Effector CD8-positive, alpha-beta T cell (primary cell): Measurements from ENCODE around the gene GPR22.

ENCODE experiments used
- DNase-seq: peaks from one replicate; lab custom pipeline; 2025; lab: John Stamatoyannopoulos, UW
- total RNA-seq, 4 experiments: gene quantifications; one replicate each; lab custom pipeline; 2026; lab: John Stamatoyannopoulos, UW

Gene GPR22, protein sequence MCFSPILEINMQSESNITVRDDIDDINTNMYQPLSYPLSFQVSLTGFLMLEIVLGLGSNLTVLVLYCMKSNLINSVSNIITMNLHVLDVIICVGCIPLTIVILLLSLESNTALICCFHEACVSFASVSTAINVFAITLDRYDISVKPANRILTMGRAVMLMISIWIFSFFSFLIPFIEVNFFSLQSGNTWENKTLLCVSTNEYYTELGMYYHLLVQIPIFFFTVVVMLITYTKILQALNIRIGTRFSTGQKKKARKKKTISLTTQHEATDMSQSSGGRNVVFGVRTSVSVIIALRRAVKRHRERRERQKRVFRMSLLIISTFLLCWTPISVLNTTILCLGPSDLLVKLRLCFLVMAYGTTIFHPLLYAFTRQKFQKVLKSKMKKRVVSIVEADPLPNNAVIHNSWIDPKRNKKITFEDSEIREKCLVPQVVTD
- total RNA-seq = 0 reads per million in 4 experiments

GRCh38 chr7:107469929-107470328 is at the start of gene GPR22:
GPR22 (plus strand) TSS chr7:107470057; CDS start chr7:107474061, 4,004 bp downstream.
- no peak for DNase-seq

DNA sequence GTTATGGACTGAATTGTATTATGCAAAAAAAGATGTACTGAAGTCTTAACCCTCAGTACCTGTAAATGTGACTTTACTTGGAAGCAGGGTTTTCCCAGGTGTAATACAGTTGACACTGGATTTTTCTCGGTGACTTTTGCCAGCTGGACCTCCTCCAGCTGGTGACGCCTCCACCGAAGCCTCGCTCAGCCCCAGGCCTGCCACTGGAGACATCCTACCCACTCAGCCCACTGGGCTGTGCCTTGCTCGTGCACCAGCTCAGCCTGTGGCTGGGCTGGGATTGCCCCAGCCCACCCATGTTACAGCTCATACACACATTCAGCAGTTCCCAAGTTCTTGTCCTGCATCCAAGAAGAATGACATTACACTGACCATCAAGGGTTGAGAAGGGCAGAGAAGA is 42.4 kb upstream of the GPR22 start:
- no peak for DNase-seq

GRCh38 chr7:107428642-107429041 is 41.2 kb upstream of the GPR22 start:
- no peak for DNase-seq

GRCh38 chr7:107430057-107430456 is 39.8 kb upstream of the GPR22 start:
- no peak for DNase-seq

DNA sequence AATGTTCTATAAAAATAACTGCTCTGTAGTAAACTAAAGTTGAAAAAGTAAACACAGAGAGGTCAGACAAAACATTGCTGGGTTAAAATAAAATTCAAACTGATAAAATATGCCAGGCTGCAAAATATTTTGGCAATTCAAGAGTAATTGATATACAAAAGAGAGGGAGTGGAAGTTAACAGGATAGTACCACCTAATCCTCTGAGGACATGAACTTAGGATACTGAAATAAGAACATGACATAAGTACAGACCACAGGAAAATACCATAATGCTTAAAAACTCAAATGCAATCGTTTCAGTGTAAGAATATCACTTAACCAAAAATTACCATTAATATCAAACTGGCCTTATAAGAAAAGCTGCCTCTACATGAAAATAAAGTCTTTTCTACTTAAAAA is 37.6 kb upstream of the GPR22 start:
- DNase-seq = no peak

DNA sequence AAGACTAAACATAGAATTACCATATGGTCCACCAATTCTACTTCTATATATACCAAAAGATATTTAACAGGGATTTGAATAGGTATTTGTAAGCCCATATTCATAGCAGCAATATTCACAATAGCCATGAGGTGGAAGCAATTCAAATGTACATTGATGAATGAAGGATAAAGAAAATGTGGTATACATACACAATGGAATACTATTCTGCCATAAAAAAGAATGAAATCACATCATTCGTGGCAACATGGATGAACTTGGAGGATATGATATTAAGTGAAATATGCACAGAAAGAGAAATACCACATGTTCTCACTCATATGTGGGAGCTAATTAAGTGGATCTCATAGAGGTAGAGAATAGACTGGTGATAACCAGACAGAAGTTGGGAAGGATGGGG is 34.1 kb upstream of the GPR22 start:
- no peak for DNase-seq

- no peak for DNase-seq
These were observed 30.8 kb upstream of the GPR22 start for GRCh38 chr7:107439025-107439424.

GRCh38 chr7:107441581-107442422 is 28.1 kb upstream of the GPR22 start:
- DNase-seq = no peak

- DNase-seq = no peak
These were observed 27.2 kb upstream of the GPR22 start for GRCh38 chr7:107442678-107443077.

GRCh38 chr7:107446531-107446930 is 23.3 kb upstream of the GPR22 start:
- DNase-seq = no peak

DNA sequence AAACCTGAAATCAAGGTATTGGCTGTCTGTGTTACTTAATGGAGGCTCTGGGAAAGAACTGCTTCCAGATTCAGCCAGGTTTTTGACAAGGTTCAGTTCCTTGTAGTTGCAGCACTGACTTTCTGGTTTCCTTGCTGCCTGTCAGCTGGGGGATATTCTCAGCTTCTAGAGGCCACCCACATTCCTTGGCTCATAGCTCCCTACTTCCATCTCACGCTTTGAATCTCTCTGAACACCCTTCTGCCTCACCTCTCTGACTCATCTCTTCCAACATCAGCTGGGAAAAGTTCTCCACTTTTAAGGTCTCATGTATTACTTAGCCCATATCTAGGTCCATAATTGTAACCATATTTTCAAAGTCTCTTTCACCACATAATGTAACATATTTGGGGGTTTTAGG is 22.9 kb upstream of the GPR22 start:
- DNase-seq = no peak

- no peak for DNase-seq
These were observed 18.9 kb upstream of the GPR22 start for GRCh38 chr7:107450970-107451369.

DNA sequence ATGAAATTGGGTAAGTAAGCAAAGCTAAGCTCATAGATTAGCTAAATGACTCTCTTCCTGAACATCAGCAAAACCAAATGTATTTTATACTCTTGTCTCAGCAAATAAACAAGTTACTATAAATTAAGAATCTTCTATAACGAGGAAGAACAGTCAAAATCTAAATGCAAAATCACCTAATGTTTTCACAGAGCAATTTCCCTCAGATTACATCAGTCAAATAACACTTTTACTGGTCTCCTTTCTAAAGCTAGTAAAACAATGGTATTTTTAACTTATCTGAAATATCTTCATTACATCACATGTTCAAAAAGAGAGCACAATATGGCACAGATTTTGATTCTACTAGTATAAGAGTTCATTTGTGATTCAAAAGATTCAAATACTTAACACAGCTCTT is 16.5 kb upstream of the GPR22 start:
- DNase-seq = no peak

DNA sequence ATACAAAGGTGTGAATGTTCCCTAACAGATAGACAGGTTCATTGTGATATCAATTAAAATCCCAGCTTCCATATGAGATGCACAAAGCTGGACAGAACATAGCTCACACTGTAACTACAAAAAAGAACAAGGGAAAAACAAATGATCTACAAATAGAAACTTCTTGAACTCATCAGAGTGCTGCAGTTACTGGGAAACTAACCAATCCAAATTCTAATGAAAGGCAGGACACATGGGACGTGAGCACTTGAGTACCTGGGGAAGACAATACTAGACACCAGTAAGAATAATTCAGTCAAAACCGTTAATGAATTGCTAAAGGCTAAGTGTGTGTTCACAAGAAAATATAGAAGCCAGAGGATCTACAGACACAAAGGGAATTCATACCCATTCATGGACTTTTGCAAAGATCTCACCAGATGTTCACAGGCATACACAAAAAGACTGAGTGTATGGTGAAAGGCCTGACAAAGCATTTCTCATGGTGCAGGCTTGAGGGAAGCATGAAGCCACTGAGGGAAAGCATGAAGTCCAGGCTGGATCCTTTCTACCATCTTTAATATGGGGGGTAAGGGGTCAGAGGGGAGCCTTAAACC is 7.8 kb upstream of the GPR22 start:
- no peak for DNase-seq

DNA sequence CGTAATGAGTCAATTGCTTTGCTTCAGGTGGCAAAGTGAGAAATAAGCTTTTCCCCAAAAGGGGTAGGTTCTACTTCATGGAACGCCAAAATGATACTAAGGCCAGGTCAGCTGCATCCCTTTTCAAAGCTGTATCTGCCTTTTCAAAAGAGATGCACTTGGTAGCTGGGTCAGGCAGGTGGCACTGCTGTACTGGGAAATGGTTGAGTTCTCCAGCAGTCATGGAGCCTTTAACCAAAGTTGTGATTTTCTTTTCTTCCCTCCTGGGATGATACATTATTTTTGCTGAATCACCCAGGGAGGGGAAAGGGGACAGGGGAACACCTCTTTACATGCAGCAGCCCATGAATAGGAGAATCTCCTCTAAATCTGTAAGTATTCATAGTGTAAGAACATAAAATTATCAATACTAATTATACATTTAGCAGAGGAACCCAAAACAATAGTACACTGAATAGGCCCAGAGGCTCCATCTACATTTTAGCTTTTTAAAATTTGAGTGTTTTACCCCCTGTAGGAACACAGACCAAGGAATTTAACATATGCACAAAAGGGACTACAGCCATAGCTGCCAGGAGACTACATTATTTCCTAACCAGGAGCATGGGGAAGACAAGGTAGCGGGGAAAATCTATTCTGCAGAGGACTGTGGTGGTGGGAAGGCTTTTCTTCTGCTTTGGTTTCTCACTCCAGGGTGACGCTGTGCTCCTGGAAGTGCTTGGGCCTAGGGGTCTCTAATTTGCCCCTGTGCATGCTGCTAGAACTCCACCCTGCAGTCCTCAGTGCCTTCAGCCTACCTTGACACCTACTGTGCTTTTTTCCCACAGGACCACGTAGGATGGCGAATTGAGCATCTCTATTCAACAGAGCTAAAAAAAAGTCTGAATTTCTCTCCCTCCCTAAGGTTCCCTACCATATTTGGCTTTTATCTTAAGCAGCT is 6.4 kb upstream of the GPR22 start:
- DNase-seq = peak; percentile 2

- no peak for DNase-seq
These were observed 5.1 kb upstream of the GPR22 start for GRCh38 chr7:107464666-107465226.

DNA sequence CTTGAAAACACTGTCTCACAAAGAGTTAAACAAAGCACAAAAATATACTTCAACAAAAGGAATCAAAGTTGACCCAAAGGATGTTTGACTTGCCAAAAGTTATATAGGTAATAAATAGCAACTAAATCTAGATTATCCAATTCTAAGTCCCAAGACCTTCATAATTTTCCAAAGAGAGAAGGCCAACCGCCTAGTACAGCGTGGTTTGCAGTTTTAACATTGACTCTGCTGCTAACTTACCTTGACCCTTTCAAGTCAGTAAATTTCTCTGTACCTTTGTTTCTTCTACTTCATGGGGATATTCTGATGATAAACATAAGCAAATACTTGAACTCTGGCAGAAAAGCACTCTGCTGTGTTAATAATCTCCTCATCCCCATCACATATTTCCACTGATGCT is 1.9 kb upstream of the GPR22 start:
- DNase-seq = no peak

- no peak for DNase-seq
These were observed 1.0 kb upstream of the GPR22 start for GRCh38 chr7:107468824-107469223.

DNA sequence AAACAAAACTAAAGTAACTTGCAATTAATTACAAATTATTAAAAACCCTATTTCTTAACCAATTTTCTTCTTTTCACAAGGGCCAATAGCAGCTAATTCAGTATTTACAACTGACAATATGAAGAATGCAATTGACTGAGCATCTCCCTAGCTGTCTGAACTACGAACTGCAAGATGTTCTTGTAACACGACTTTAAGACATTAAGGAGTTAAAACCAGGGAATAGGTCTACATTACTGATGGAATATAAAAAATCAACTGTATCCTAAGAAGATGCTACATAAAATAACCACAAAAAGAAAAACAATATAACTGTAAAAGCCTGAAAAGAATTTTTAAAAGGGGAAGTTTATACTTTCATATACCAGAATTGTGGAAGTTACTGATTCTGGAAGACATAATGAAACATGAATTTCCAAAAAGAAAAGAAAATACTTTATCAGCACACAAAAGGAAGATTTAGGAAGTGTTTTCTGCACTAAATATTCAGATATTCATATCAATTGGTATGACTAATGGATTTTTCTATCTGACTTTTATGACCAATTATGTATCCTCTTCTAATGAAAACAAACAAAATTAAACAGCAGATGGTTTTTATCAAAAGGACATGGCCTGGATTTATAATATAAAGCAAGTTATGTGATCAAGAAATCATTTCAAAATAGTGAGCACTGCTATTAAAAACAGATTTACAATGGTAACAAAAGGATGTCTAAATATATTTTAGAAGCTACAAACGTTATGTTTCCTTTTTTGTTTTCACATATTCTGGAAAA is 1.6 kb downstream of the GPR22 start:
- DNase-seq = no peak

- DNase-seq = no peak
These were observed 2.3 kb downstream of the GPR22 start for GRCh38 chr7:107472116-107472515.
